Left lung (tissue), 10 donors: ENCODE data around the gene WSB2. TPM values are rescaled to one million over a fixed set of nuclear protein-coding genes. Genes with fewer than 3 reads are reported as not detected.

ENCODE experiments used
- ATAC-seq: fragments of 200-7000 bp; cut with Tn5 transposase; one replicate; pipeline ENCODE4 v1.9.1; 2020; ENCODE audit warnings: moderate library complexity
- DNase-seq, 4 donors: peaks; one replicate each; pipeline ENCODE4 v3.0.0-alpha.2; 2013 to 2020
- H3K27ac ChIP-seq, 2 donors: fragments of 200-600 bp; sonication (generic) in 1 of 2; one replicate each; pipeline versions ENCODE4 v1.5.0 to v1.8.0; 2020 to 2021
- H3K27me3 ChIP-seq, 2 donors: fragments of 200-600 bp; sonication (generic) in 1 of 2; one replicate each; pipeline versions ENCODE4 v1.5.0 to v1.8.0; 2020 to 2021
- H3K36me3 ChIP-seq, 2 donors: fragments of 200-600 bp; sonication (generic) in 1 of 2; one replicate each; pipeline versions ENCODE4 v1.5.0 to v1.8.0; 2020 to 2021
- H3K4me1 ChIP-seq, 2 donors: fragments of 200-600 bp; one replicate each; pipeline ENCODE4 v1.8.0; 2021
- H3K4me3 ChIP-seq, 2 donors: fragments of 200-600 bp; sonication (generic) in 1 of 2; one replicate each; pipeline versions ENCODE4 v1.5.0 to v1.8.0; 2020 to 2021; ENCODE audit warnings: mild to moderate bottlenecking in 1 of 2
- H3K9me3 ChIP-seq, 2 donors: fragments of 200-600 bp; sonication (generic) in 1 of 2; one replicate each; pipeline versions ENCODE4 v1.5.0 to v1.8.0; 2020 to 2021
- intact Hi-C, 2 donors: fragments of 100-400 bp; cut with DNase I; formaldehyde crosslinking; loops; one replicate each; pipeline versions ENCODE4 v1.11.2 to v1.14.2; 2022
- polyA plus RNA-seq, 6 donors: library from polyadenylated mRNA; unstranded; fragments of 120-200 nt; gene quantifications; one replicate each; pipeline ENCODE4 v1.2.1, GENCODE V29; 2013; ENCODE audit not compliant: insufficient read length in 6 of 6
- total RNA-seq, 2 donors: library from RNA; stranded (reverse); fragmentation: NEBNext Ultra II Directional; extraction: Animal tissue kit (Norgen Biotek cat#: 25700); gene quantifications; one replicate each; pipeline ENCODE4 v1.2.1, GENCODE V29; 2021
- TF ChIP-seq, protein P1 (sequence below), 2 donors: fragments of 200-600 bp; sonication (generic) in 1 of 2; IDR thresholded peaks; one replicate each; pipeline versions ENCODE4 v1.5.0 to v1.8.0; 2021; ENCODE audit warnings: antibody characterized with exemption in 2 of 2
- donor health status: DM: no; HTN: yes; CAD: no.
- donor health status: DM: no; HTN: no; CAD: no.

The WSB2 gene
- total and polyA plus RNA-seq, 8 donors: 52.7 to 129 (median 55.0) TPM

DNA sequence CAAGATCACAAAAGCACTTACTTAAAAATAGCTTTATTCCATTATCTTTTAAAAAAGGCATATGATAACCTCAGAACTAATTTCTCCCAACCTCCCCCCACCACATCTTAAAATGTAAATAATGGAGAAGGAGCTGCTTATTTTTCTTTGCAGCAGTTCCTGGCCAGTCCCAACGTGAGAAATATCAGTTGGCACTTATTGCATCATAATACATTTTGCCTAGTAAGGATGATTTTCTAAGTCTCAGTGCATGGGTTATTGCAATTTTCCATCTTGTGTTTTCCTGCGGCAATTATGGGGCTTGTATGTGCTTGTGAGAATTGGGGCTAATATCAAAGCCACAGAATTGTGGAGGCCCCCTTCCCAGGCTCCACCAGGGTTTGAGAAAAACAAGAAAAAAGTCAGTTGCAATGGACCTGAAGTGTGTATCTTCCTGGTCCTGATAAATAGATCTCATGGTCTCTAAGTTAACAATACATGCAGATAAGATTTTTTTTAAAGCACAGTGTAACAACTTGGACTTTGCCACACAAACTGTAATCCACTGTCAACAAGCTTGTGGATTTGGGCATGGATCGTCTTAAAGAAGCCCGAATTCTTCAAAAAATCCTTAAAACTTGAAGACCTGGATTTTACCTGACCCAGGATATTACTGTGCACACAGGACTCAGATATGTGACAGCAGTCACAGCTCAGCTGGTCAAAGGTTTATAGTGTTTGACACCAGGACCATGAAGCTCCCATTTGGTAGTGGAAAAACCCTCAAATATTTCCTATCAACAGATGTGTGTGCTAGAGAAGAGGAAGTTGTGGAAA is 2.8 kb upstream of the WSB2 start:
- TF ChIP-seq, protein P1, sequence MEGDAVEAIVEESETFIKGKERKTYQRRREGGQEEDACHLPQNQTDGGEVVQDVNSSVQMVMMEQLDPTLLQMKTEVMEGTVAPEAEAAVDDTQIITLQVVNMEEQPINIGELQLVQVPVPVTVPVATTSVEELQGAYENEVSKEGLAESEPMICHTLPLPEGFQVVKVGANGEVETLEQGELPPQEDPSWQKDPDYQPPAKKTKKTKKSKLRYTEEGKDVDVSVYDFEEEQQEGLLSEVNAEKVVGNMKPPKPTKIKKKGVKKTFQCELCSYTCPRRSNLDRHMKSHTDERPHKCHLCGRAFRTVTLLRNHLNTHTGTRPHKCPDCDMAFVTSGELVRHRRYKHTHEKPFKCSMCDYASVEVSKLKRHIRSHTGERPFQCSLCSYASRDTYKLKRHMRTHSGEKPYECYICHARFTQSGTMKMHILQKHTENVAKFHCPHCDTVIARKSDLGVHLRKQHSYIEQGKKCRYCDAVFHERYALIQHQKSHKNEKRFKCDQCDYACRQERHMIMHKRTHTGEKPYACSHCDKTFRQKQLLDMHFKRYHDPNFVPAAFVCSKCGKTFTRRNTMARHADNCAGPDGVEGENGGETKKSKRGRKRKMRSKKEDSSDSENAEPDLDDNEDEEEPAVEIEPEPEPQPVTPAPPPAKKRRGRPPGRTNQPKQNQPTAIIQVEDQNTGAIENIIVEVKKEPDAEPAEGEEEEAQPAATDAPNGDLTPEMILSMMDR (IDR thresholded peaks at IDR 0.05): no peak
- H3K4me1 ChIP-seq: peaks cover 0 to 49% of the 10 kb centered on the region in 2 donors
- DNase-seq (peak in 2 of 4 donors; percentile 26 to 52), ATAC-seq (no peak)
- H3K9me3 ChIP-seq: no peaks in the 10 kb centered on the region
- no peak overlapping the region for H3K4me3 ChIP-seq
- no peaks in the 10 kb centered on the region for H3K27me3 ChIP-seq
- H3K36me3 ChIP-seq: no peaks in the 10 kb centered on the region
- H3K27ac ChIP-seq: peak overlapping the region in 1 of 2 donors; percentile 59
- intact Hi-C loops: no loop called here

- H3K9me3 ChIP-seq: no peaks in the 10 kb centered on the region
- peaks cover 0 to 52% of the 10 kb centered on the region in 2 donors for H3K4me1 ChIP-seq
- DNase-seq (peak in 3 of 4 donors; percentile 52 to 63 (median 53)), ATAC-seq (peak; percentile 54)
- H3K4me3 ChIP-seq: peak overlapping the region; percentile 46 to 81
- H3K27ac ChIP-seq: peak overlapping the region; percentile 93 to 96
- H3K27me3 ChIP-seq: no peaks in the 10 kb centered on the region
- intact Hi-C loops: no loop called here
- TF ChIP-seq, protein P1 (IDR thresholded peaks at IDR 0.05): no peak
- H3K36me3 ChIP-seq: no peaks in the 10 kb centered on the region
Measured at GRCh38 chr12:118061873-118062843, 1.2 kb upstream of the WSB2 start.

GRCh38 chr12:118060301-118061010 is 523 bp downstream of the WSB2 start:
- ATAC-seq (peak; percentile 35), DNase-seq (peak in 3 of 4 donors; percentile 7 to 90 (median 66))
- intact Hi-C loops: no loop called here
- peak overlapping the region; percentile 58 to 81 for H3K4me3 ChIP-seq
- no peaks in the 10 kb centered on the region for H3K36me3 ChIP-seq
- H3K27me3 ChIP-seq: no peaks in the 10 kb centered on the region
- no peaks in the 10 kb centered on the region for H3K9me3 ChIP-seq
- peaks cover 0 to 65% of the 10 kb centered on the region in 2 donors for H3K4me1 ChIP-seq
- peak overlapping the region; percentile 93 to 96 for H3K27ac ChIP-seq
- TF ChIP-seq, protein P1 (IDR thresholded peaks at IDR 0.05): no peak

DNA sequence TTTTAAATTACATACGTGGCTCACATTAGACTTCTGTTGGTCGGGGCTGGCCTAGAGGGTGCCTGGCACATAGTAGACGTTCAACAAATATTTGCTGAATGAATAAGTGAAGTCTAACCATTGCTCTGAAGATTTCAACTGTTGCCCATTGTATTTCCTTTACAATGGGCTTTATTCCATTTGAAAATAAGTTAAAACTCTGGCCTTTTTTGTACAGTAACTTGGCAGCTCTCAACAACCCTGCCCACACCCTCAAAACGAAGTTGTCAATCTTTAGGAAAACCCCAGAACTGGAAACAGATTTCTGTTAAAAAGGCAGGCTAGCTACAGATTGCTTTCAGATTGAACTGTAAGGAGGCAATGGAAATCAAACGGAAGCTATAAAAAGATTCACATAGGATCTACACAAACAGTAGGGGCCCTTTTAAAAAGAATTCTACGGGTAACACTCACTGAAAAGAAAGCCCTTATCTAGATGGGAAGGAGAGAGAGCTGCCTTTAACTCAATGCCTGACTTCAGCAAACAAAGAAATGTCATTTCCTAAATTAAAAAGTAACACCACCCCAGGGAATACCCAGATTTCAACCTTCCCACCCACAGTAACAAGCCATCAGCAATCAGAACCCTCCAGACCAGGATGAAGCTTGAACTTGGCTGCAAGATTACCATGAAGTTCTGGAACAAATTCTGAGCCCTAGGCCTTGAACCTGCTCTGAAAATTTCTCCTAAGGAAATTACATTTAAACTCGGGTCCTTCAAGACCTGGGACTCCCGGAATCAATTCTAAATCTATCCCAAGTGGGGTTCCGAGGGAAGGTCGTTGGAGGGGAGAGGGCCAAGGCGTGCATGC is 1.4 kb downstream of the WSB2 start:
- no peaks in the 10 kb centered on the region for H3K27me3 ChIP-seq
- ATAC-seq (no peak), DNase-seq (no peak)
- H3K4me3 ChIP-seq: peak overlapping the region; percentile 58 to 81
- H3K36me3 ChIP-seq: no peaks in the 10 kb centered on the region
- no peaks in the 10 kb centered on the region for H3K9me3 ChIP-seq
- H3K4me1 ChIP-seq: peaks cover 0 to 63% of the 10 kb centered on the region in 2 donors
- TF ChIP-seq, protein P1 (IDR thresholded peaks at IDR 0.05): no peak
- peak overlapping the region; percentile 93 to 96 for H3K27ac ChIP-seq
- intact Hi-C loops: no loop called here
